Measurements from ENCODE around the gene ARHGAP42.

- TF ChIP-seq REST (IDR thresholded peaks at IDR 0.05; ENCODE audit: borderline replicate concordance in 1 of 2, low read depth in 1 of 2, low read length in 2 of 2) (no peak), CTCF (CRISPR knock-in tag; IDR thresholded peaks at IDR 0.05) (no peak), KDM2A (CRISPR knock-in tag; IDR thresholded peaks at IDR 0.05; ENCODE audit: borderline replicate concordance, low read depth) (no peak), POLR2A (IDR thresholded peaks at IDR 0.05; ENCODE audit: insufficient read depth in 1 of 2, low read depth in 2 of 2, low read length in 2 of 2) (no peak), TFAP4 (IDR thresholded peaks at IDR 0.05; ENCODE audit: borderline replicate concordance, low read depth) (no peak), EP300 (IDR thresholded peaks at IDR 0.05; ENCODE audit: low read depth in 2 of 2, low read length in 2 of 2) (no peak), EP300 (CRISPR knock-in tag; IDR thresholded peaks at IDR 0.05; ENCODE audit: borderline replicate concordance) (no peak), NRL (CRISPR knock-in tag; IDR thresholded peaks at IDR 0.05; ENCODE audit: borderline replicate concordance) (no peak), BRD4 (CRISPR knock-in tag; IDR thresholded peaks at IDR 0.05) (no peak), ZNF580 (CRISPR knock-in tag; IDR thresholded peaks at IDR 0.05; ENCODE audit: borderline replicate concordance, low read depth) (no peak), CREBL2 (CRISPR knock-in tag; IDR thresholded peaks at IDR 0.05; ENCODE audit: borderline replicate concordance) (no peak)
Measured at GRCh38 chr11:100888836-100889235, 201.7 kb downstream of the ARHGAP42 start.

All from HepG2 (cell line).